Neural cell (in vitro differentiated cells): Measurements from ENCODE around the gene YWHAG. TPM values are rescaled to one million over a fixed set of nuclear protein-coding genes. Genes with fewer than 3 reads are reported as not detected.
A peak's percentile ranks its signal among the peaks of the same experiment; 100 is the strongest.
"Not testable (repeated sequence)": the region's sequence is repeated elsewhere in the genome, so short reads cannot be mapped to it uniquely, and the experiment has no call there.

ENCODE experiments used
- H2AFZ ChIP-seq: fragments of 200-600, 300-800 bp; sonication (generic), shearing (Covaris generic); 2 replicates; pipeline ENCODE4 v1.6.0; 2014; ENCODE audit warnings: low read depth, mild to moderate bottlenecking, antibody characterized with exemption, low read length, moderate library complexity
- H3F3A ChIP-seq: fragments of 200-600 bp; shearing (Covaris generic); 2 replicates; pipeline ENCODE4 v1.6.1; 2016; ENCODE audit warnings: mild to moderate bottlenecking, moderate library complexity, mixed read lengths, antibody characterized with exemption, low read length; ENCODE audit not compliant: insufficient read depth, poor library complexity, severe bottlenecking
- H3K27ac ChIP-seq: fragments of 200-600, 300-800 bp; sonication (generic), shearing (Covaris generic); 2 replicates; pipeline ENCODE4 v1.5.1; 2014; ENCODE audit warnings: mild to moderate bottlenecking, low read length, moderate library complexity
- H3K27me3 ChIP-seq: fragments of 300-800, 200-600 bp; sonication (generic), shearing (Covaris generic); 2 replicates; pipeline ENCODE4 v1.6.0; 2014; ENCODE audit warnings: mild to moderate bottlenecking, low read depth, low read length, moderate library complexity; ENCODE audit not compliant: insufficient read depth
- H3K36me3 ChIP-seq: fragments of 300-800, 200-600 bp; sonication (generic), shearing (Covaris generic); 2 replicates; pipeline ENCODE4 v1.5.1; 2014; ENCODE audit warnings: mild to moderate bottlenecking, antibody characterized with exemption, low read length, moderate library complexity; ENCODE audit not compliant: insufficient read depth
- H3K4me2 ChIP-seq: fragments of 300-800, 200-600 bp; sonication (generic), shearing (Covaris generic); 2 replicates; pipeline ENCODE4 v1.6.0; 2014; ENCODE audit warnings: mild to moderate bottlenecking, low read length
- H3K4me3 ChIP-seq: fragments of 300-800, 200-600 bp; sonication (generic), shearing (Covaris generic); 2 replicates; pipeline ENCODE4 v1.5.1; 2014; ENCODE audit warnings: mild to moderate bottlenecking, low read length, moderate library complexity
- H3K79me2 ChIP-seq: fragments of 200-600 bp; shearing (Covaris generic); replicated peaks from 2 replicates; pipeline ENCODE4 v1.6.0; 2014; ENCODE audit warnings: mild to moderate bottlenecking, low read length, moderate library complexity; ENCODE audit not compliant: insufficient read depth
- H3K9ac ChIP-seq: fragments of 300-800, 200-600 bp; sonication (generic), shearing (Covaris generic); 2 replicates; pipeline ENCODE4 v1.6.1; 2016; ENCODE audit warnings: mild to moderate bottlenecking, low read length, mixed read lengths
- H3K9me2 ChIP-seq: fragments of 200-600 bp; shearing (Covaris generic); 2 replicates; pipeline ENCODE4 v1.6.1; 2016; ENCODE audit warnings: mild to moderate bottlenecking, low read length, mixed read lengths; ENCODE audit not compliant: insufficient read depth
- H3K9me3 ChIP-seq: fragments of 200-600, 300-800 bp; sonication (generic), shearing (Covaris generic); 2 replicates; pipeline ENCODE4 v1.6.1; 2016; ENCODE audit warnings: mild to moderate bottlenecking, mixed run types, low read length, moderate library complexity, mixed read lengths
- H4K20me1 ChIP-seq: fragments of 200-600 bp; shearing (Covaris generic); 2 replicates; pipeline ENCODE4 v1.6.1; 2016; ENCODE audit warnings: mild to moderate bottlenecking, mixed run types; ENCODE audit not compliant: insufficient read depth
- EP300 ChIP-seq: fragments of 450-650 bp; conservative IDR thresholded peaks from 2 replicates; pipeline ENCODE4 v1.6.1; 2014; ENCODE audit warnings: antibody characterized with exemption, mild to moderate bottlenecking, moderate library complexity; ENCODE audit not compliant: poor library complexity, severe bottlenecking
- EZH2 ChIP-seq: fragments of 200-600, 300-800 bp; shearing (Covaris generic), sonication (generic); IDR thresholded peaks from 2 replicates; pipeline ENCODE4 v1.6.1; 2014; ENCODE audit warnings: antibody characterized with exemption, low read length, borderline replicate concordance, mild to moderate bottlenecking; ENCODE audit not compliant: insufficient read depth, poor library complexity, severe bottlenecking
- MXI1 ChIP-seq: fragments of 450-650 bp; conservative IDR thresholded peaks from 2 replicates; pipeline ENCODE4 v1.6.1; 2014; ENCODE audit warnings: antibody characterized with exemption, mild to moderate bottlenecking; ENCODE audit not compliant: poor library complexity, severe bottlenecking
- POLR2AphosphoS5 ChIP-seq: IDR thresholded peaks from 2 replicates; pipeline ENCODE4 v1.6.1; 2012
- RAD21 ChIP-seq: fragments of 450-650 bp; conservative IDR thresholded peaks from 2 replicates; pipeline ENCODE4 v1.6.1; 2014; ENCODE audit warnings: antibody characterized with exemption, mild to moderate bottlenecking, moderate library complexity
- SMC3 ChIP-seq: fragments of 450-650 bp; conservative IDR thresholded peaks from 2 replicates; pipeline ENCODE4 v1.6.1; 2014; ENCODE audit warnings: antibody characterized with exemption, mild to moderate bottlenecking, moderate library complexity; ENCODE audit not compliant: poor library complexity
- TAF1 ChIP-seq: IDR thresholded peaks from 2 replicates; pipeline ENCODE4 v1.6.1; 2012; ENCODE audit warnings: low read depth
- polyA plus RNA-seq: library from polyadenylated mRNA; depleted of rRNA; stranded (reverse); fragments of >200 nt; gene quantifications from 2 replicates; pipeline ENCODE4 v1.2.3, GENCODE V29; 2014
- TF ChIP-seq, protein P1 (sequence below): IDR thresholded peaks from 2 replicates; pipeline ENCODE4 v1.6.1; 2012; ENCODE audit warnings: borderline replicate concordance
- TF ChIP-seq, protein P2 (sequence below): fragments of 450-650 bp; IDR thresholded peaks from 2 replicates; pipeline ENCODE4 v1.5.1; 2014; ENCODE audit warnings: antibody characterized with exemption, mild to moderate bottlenecking, moderate library complexity; ENCODE audit not compliant: poor library complexity, severe bottlenecking

Gene YWHAG
- polyA plus RNA-seq, 1 donor from 2014 or later: 284 TPM

DNA sequence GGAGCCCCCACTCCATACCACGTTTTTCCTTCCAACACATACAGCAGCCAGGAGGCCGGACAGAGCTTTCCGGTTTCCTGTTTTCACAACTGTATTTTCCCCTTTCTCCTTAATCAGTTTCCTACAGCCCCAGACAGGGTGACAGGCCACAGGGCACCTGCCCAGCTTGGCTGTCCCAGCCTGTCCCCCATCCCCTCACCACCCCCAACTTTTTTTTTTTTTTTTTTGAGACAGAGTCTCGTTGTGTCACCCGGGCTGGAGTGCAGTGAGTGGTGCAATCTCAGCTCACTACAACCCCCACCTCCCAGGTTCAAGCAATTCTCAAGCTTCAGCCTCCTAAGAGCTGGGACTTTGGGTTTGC, 66.6 kb downstream of the YWHAG start:
- Histone ChIP-seq H3K9ac (no peak overlapping the region), H3K27me3 (no peaks in the 10 kb centered on the region), H3K79me2 (no peaks in the 10 kb centered on the region), H4K20me1 (no peaks in the 10 kb centered on the region), H3K27ac (no peak overlapping the region), H3K36me3 (no peaks in the 10 kb centered on the region), H2AFZ (no peak overlapping the region), H3K9me3 (no peaks in the 10 kb centered on the region), H3K9me2 (no peaks in the 10 kb centered on the region), H3F3A (no peaks in the 10 kb centered on the region), H3K4me3 (no peak overlapping the region), H3K4me2 (no peak overlapping the region)
- no peak for TF ChIP-seq TAF1
- TF ChIP-seq, protein P1, sequence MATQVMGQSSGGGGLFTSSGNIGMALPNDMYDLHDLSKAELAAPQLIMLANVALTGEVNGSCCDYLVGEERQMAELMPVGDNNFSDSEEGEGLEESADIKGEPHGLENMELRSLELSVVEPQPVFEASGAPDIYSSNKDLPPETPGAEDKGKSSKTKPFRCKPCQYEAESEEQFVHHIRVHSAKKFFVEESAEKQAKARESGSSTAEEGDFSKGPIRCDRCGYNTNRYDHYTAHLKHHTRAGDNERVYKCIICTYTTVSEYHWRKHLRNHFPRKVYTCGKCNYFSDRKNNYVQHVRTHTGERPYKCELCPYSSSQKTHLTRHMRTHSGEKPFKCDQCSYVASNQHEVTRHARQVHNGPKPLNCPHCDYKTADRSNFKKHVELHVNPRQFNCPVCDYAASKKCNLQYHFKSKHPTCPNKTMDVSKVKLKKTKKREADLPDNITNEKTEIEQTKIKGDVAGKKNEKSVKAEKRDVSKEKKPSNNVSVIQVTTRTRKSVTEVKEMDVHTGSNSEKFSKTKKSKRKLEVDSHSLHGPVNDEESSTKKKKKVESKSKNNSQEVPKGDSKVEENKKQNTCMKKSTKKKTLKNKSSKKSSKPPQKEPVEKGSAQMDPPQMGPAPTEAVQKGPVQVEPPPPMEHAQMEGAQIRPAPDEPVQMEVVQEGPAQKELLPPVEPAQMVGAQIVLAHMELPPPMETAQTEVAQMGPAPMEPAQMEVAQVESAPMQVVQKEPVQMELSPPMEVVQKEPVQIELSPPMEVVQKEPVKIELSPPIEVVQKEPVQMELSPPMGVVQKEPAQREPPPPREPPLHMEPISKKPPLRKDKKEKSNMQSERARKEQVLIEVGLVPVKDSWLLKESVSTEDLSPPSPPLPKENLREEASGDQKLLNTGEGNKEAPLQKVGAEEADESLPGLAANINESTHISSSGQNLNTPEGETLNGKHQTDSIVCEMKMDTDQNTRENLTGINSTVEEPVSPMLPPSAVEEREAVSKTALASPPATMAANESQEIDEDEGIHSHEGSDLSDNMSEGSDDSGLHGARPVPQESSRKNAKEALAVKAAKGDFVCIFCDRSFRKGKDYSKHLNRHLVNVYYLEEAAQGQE: no peak
- TF ChIP-seq EZH2: no peak
- TF ChIP-seq RAD21: no peak
- no peak for TF ChIP-seq POLR2AphosphoS5
- TF ChIP-seq EP300: no peak
- no peak for TF ChIP-seq MXI1
- TF ChIP-seq SMC3: no peak
- TF ChIP-seq, protein P2, sequence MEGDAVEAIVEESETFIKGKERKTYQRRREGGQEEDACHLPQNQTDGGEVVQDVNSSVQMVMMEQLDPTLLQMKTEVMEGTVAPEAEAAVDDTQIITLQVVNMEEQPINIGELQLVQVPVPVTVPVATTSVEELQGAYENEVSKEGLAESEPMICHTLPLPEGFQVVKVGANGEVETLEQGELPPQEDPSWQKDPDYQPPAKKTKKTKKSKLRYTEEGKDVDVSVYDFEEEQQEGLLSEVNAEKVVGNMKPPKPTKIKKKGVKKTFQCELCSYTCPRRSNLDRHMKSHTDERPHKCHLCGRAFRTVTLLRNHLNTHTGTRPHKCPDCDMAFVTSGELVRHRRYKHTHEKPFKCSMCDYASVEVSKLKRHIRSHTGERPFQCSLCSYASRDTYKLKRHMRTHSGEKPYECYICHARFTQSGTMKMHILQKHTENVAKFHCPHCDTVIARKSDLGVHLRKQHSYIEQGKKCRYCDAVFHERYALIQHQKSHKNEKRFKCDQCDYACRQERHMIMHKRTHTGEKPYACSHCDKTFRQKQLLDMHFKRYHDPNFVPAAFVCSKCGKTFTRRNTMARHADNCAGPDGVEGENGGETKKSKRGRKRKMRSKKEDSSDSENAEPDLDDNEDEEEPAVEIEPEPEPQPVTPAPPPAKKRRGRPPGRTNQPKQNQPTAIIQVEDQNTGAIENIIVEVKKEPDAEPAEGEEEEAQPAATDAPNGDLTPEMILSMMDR: no peak

DNA sequence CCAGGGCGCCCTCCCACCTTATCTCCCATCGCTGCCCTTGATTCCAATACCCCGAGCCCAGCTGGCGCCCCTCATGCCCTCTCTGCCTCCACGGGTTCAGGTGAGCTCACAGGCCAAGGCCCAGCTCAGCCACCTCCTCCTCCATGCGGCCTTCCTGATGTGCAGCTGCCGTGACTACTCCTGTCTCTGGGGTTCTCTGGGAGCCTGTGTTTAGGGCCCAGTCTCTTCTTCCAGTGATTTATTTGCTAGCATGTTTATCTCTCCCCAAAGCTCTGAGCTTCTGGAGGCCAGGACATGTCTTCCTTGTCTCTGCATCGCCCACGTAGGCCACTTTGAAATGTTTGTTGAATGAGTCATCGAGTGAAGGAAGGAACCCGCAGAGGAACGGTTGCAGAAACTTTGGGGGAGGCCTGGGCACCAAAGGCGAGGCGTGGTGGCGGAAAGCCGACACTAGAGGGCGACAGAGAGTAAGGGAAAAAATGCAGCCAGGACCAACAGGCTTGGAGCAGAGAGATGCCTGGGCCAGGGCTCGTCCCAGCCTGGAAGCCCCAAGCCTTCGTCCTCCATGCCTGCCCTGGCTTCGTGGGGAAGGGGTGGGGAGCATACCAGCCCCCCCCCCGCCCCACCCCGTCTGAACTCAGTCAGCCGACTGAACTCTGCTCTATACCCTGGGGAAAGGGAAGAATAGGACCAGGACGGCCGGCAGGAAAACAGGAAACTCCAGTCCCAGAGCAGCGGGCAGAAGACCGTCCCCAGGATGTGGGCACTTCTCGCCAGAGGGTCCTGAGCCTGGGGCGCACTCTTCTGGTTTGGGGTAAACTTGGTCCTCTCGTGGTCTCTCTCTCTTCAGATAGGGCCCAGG, 67.2 kb downstream of the YWHAG start:
- Histone ChIP-seq H3K27me3 (no peaks in the 10 kb centered on the region), H3K9me2 (no peaks in the 10 kb centered on the region), H2AFZ (no peak overlapping the region), H3K9ac (no peak overlapping the region), H3K9me3 (no peaks in the 10 kb centered on the region), H3K4me3 (no peak overlapping the region), H3K36me3 (no peaks in the 10 kb centered on the region), H3K4me2 (no peak overlapping the region), H3K79me2 (no peaks in the 10 kb centered on the region), H3K27ac (no peak overlapping the region), H3F3A (no peaks in the 10 kb centered on the region), H4K20me1 (no peaks in the 10 kb centered on the region)
- no peak for TF ChIP-seq MXI1
- TF ChIP-seq POLR2AphosphoS5: peak; percentile 29
- peak; percentile 86 for TF ChIP-seq SMC3
- TF ChIP-seq RAD21: peak; percentile 84
- no peak for TF ChIP-seq EP300
- TF ChIP-seq, protein P2: peak; percentile 91
- TF ChIP-seq, protein P1: no peak

DNA sequence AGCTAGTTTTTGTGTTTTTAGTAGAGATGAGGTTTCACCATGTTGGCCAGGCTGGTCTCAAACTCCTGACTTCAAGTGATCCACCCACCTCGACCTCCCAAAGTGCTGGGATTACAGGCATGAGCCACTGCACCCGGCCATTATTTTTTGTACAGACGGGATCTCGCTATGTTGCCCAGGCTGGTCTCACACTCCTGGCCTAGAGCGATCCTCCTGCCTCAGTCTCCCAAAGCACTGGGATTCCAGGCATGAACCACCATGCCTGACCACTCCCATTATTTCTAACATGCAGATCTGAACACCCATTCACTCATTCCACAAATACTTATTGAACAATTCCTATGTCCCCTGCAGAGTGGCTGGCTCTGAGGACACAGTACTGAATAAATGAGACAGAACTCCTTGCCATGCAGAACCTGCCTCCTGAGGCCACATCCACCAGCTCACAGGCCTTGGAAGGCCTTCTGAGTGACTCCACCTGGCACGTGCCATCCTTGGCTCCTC, 67.9 kb downstream of the YWHAG start:
- not testable (repeated sequence) for H3K79me2 ChIP-seq, H3K9ac ChIP-seq, H3K27ac ChIP-seq

More for the DNA sequence above, 67.9 kb downstream of the YWHAG start:
- H3K9me2 ChIP-seq, H3F3A ChIP-seq, H2AFZ ChIP-seq, H3K9me3 ChIP-seq, H3K27me3 ChIP-seq, H3K4me3 ChIP-seq, H3K4me2 ChIP-seq, H3K36me3 ChIP-seq, H4K20me1 ChIP-seq: not testable (repeated sequence)
